ENCODE data around the gene AGRN.

DNA sequence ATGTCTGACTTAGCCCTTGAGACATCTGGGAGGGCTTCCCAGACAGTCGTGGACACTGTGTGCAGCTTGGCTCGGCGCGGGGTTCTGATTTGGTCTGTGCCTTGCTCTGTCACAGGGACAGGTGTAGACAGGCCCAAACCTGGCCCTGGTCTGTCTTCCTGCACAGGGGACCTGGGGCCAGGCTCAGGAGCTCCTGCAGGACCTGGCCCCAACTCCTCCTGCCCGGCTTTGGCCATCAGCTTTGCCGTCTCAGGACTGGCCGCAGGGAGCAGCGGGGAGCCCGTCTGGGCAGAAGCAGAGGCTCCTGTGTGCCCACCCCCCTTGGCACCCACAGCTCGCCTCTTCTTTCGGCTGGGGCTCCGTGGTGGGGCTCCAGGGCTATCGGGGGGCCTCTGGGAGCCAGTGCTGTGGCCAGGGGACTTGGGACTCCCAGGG, 39.8 kb upstream of the AGRN start:
- TF ChIP-seq POLR2A (IDR thresholded peaks at IDR 0.05), result no peak
- TF ChIP-seq, protein P1, sequence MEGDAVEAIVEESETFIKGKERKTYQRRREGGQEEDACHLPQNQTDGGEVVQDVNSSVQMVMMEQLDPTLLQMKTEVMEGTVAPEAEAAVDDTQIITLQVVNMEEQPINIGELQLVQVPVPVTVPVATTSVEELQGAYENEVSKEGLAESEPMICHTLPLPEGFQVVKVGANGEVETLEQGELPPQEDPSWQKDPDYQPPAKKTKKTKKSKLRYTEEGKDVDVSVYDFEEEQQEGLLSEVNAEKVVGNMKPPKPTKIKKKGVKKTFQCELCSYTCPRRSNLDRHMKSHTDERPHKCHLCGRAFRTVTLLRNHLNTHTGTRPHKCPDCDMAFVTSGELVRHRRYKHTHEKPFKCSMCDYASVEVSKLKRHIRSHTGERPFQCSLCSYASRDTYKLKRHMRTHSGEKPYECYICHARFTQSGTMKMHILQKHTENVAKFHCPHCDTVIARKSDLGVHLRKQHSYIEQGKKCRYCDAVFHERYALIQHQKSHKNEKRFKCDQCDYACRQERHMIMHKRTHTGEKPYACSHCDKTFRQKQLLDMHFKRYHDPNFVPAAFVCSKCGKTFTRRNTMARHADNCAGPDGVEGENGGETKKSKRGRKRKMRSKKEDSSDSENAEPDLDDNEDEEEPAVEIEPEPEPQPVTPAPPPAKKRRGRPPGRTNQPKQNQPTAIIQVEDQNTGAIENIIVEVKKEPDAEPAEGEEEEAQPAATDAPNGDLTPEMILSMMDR (IDR thresholded peaks at IDR 0.05), result no peak
